Erythroblast (primary cell): Measurements from ENCODE around the gene LIMS1.
"Not testable (repeated sequence)": the region's sequence is repeated elsewhere in the genome, so short reads cannot be mapped to it uniquely, and the experiment has no call there.

Experiments
- GATA1 ChIP-seq: IDR thresholded peaks from 2 replicates; pipeline ENCODE4 v1.6.1; 2011; ENCODE audit warnings: low read depth, mild to moderate bottlenecking, control low read depth, low read length, moderate library complexity
- POLR2A ChIP-seq: IDR thresholded peaks from 2 replicates; pipeline ENCODE4 v1.6.1; 2011; ENCODE audit warnings: mild to moderate bottlenecking, low read length

DNA sequence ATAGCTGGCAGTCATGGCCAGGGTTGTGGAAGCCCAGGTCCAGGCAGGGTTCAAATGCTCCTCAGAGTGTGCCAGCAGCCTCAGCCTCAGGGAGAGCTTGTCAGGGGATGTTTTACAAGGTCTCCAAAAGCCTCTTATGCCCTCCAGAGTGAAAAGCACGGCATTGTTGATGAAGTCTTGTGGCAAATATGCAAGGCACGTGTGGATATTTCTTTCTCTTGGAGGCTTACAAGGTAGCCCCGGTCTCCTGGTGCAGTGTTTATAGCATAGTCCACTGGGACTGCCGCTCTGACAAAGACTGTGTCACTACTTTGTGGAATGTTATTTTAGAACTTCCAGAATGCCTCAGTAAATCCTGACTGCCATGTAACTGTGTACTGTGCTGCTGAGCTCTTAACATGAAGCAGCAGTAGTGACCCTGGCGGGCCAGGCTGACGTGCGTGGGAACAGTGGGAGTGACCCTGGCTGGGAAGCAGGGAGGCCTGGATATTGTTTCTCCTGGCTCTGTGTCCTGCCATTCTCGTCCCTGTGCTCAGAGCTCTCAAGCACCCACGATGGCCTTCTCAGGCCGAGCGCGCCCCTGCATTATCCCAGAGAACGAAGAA lies 120.4 kb downstream of the LIMS1 start:
- not testable (repeated sequence) for TF ChIP-seq POLR2A, GATA1
